GM21423 (cell line): ENCODE data around the gene POFUT1.
"Not testable (repeated sequence)": the region's sequence is repeated elsewhere in the genome, so short reads cannot be mapped to it uniquely, and the experiment has no call there.

Experiments used
- ATAC-seq: cut with Tn5 transposase; IDR thresholded peaks from one replicate; pipeline ENCODE4 v1.9.1; 2021; ENCODE audit warnings: mild to moderate bottlenecking, moderate library complexity; ENCODE audit not compliant: unreplicated experiment

Gene POFUT1

GRCh38 chr20:32207626-32208498 lies at the start of gene POFUT1, which contains the start of gene PLAGL2:
TSS of gene POFUT1 (plus strand) at chr20:32207880. CDS start at chr20:32207942, 62 bp downstream.
TSS of gene PLAGL2 (minus strand) at chr20:32207743. CDS start at chr20:32202178, 5,565 bp downstream.
- peak; percentile 90 for ATAC-seq

GRCh38 chr20:32158351-32158750 lies 49.3 kb upstream of the POFUT1 start:
- ATAC-seq = no peak

DNA sequence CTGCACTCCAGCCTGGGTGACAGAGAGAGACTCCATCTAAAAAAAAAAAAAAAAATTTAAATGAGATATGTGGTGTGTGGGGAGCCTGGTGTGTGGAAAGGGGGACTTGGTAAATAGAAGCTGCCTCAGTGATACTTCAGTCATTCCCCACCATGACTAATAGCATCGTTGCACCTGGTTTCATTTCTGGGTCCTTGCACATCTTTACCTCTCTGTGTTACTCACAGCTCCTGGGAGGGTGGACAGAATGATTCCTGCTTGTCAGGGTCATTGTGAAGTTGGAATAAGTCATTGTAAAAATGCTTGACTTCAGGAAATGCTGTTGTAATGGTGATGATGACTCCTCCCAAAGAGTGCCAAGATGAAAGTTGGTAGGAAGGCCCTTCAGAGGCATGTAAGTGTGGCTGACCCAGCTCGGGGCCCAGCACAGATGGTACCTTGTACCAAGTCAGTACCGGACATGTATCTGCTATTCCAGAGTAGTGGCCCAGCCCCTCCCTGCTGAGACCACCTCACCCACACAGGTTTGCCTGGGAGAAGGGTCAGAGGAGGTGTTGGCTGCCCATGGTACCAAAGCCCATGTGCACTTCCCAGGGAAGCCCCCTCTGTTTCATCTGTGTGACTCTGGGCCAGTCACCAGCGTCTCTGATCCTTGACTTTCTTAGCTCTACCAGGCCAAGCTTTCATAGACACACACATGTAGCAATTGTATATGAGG lies 48.6 kb upstream of the POFUT1 start:
- ATAC-seq = no peak

DNA sequence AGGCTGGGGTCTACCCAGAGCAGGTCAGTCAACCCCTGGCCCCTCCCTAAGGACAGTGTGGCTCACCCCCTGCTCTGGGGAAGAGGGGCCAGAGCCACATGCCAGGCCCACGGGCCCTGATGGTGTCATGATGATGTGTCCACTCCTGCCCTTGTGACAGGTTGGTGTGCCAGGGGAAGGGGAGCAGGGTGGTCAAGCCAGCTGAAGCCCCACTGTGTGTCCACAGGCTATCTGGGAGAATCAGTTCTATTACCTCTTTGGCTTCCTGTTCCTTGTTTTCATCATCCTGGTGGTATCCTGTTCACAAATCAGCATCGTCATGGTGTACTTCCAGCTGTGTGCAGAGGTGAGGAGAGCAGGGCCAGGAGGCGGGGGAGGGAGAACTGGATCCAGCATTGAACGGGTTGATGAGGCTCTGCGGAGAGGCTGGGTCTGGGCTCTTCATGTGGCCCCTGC lies 47.9 kb upstream of the POFUT1 start:
- ATAC-seq = no peak

- ATAC-seq = no peak
These were observed 47.3 kb upstream of the POFUT1 start for GRCh38 chr20:32160341-32160740.

GRCh38 chr20:32162351-32162750 lies 45.3 kb upstream of the POFUT1 start:
- ATAC-seq = no peak

GRCh38 chr20:32163951-32164350 lies 43.7 kb upstream of the POFUT1 start:
- ATAC-seq = no peak

DNA sequence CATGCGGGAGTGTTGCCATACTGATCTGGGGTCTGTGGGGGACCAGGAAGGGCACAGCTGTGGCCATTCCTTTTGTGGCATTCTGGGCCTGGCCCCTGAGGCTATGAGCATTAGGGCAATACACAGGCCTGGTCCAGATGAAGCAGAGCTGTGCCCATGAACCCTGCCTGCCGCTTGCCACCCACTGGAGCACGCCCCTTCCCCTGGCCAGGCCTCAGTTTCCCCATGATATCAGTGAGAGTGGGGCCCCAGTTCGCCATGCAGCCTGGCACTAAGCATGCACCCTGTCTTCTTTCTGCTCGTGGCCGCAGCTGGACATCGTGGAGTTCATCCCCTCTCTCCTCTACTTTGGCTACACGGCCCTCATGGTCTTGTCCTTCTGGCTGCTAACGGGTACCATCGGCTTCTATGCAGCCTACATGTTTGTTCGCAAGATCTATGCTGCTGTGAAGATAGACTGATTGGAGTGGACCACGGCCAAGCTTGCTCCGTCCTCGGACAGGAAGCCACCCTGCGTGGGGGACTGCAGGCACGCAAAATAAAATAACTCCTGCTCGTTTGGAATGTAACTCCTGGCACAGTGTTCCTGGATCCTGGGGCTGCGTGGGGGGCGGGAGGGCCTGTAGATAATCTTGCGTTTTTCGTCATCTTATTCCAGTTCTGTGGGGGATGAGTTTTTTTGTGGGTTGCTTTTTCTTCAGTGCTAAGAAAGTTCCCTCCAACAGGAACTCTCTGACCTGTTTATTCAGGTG lies 42.5 kb upstream of the POFUT1 start:
- no peak for ATAC-seq

DNA sequence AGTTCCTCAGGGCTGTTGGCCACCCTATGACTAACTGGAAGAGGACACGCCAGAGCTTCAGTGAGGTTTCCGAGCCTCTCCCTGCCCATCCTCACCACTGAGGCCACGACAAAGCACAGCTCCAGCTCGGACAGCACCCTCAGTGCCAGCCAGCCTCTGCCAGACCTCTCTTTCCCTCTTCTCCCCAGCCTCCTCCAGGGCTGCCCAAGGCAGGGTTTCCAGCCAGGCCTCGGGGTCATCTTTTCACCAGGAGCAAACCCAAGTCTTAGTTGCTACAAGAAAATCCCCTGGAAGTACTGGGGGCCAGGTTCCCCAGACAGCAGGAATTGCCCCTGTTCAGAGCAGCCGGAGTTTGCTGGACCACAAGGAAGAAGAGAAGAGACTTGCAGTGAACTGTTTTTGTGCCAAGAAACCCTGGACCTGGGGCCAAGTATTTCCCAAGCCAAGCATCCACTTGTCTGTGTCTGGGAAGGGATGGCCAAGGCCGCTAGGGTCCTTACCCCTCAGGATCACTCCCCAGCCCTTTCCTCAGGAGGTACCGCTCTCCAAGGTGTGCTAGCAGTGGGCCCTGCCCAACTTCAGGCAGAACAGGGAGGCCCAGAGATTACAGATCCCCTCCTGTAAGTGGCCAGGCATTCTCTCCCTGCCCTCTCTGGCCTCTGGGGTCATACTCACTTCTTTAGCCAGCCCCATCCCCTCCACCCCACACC lies 41.7 kb upstream of the POFUT1 start:
- ATAC-seq = no peak

GRCh38 chr20:32167552-32167951 lies 40.1 kb upstream of the POFUT1 start:
- ATAC-seq = no peak

DNA sequence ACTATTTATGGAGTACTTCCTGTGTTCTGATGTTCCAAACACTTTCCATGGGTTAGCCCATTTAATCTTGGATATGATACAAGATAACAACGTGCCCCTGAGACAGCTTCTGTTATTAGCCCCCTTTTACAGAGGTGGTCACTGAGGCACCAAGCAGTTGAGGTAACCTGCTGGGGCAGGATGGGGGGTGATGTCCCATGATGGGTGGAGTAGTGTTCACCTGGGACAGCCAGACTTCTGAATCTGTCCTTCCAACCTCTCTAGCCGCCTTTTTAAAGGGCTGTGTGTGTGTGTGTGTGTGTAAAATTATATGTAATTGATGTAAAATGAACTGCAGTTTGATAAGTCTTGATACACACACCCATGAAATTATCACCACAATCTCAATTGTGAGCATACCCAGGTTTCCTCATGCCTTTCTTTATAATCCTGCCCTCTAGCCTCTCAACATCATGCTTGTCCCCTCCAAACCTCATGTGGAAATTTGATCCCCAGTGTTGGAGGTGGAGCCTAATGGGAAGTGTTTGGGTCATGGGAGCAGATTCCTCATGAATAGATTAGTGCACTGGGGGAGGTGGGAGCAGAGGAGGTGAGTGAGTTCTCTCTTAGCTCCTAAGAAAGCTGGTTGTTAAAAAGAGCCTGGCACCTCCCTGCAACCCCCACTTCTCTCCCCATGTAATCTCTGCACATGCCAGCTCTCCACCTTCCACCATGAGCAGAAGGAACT lies 39.3 kb upstream of the POFUT1 start:
- no peak for ATAC-seq

GRCh38 chr20:32177696-32178095 lies 30.0 kb upstream of the POFUT1 start:
- ATAC-seq = not testable (repeated sequence)

- no peak for ATAC-seq
These were observed 28.2 kb upstream of the POFUT1 start for GRCh38 chr20:32179515-32179914.

GRCh38 chr20:32179934-32180333 lies 27.7 kb upstream of the POFUT1 start:
- no peak for ATAC-seq

DNA sequence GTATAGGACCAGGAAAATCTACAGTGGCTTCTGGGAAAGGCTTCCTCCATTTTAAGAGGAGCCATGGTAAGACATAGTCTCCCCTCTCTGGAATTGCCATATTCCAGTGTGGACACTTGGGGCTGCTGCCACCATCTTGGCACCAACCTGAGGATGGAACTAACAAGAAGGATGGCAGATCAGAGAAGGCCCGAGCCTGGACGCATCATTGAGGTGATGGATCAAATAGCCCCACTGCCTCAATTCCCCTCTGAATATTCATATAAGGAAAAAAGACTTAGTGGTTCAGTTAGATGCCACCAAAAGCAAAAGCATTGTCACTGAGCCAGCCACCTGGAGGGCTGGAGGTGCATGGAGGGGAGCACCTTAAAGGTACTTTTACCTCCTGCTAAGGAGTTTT lies 26.1 kb upstream of the POFUT1 start:
- ATAC-seq = no peak

DNA sequence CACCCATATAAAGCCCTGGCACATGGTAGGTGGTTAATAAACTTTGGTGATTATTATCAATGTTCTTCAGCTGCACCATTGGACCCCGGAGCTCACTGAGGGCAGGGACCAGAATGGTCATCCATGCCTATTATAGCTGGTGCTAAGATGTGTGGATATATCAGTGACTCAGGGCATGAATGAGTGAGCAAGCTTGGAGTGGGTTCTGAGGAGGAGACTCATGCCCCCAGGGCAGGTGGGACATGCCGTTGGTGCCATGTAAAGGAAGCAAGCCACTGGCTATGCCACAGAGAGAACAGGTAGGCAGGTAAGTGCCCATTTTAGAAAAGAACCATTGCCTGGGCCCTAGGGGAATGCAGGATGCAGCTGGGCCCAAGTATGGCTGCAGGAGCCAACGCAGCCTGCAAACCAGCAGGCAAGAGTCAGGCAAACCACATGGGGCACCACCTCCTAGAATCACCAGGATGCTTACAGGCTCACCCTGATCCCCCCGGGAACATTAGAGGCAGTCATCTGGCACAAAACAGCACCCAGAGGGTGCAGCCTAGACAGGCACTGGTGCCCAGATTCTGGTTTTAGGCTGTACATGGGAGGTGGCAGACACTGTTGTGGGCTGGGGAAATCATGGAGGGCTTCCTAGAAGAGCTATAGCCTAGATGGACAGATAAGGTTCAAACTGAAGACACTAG lies 23.6 kb upstream of the POFUT1 start:
- ATAC-seq = no peak

DNA sequence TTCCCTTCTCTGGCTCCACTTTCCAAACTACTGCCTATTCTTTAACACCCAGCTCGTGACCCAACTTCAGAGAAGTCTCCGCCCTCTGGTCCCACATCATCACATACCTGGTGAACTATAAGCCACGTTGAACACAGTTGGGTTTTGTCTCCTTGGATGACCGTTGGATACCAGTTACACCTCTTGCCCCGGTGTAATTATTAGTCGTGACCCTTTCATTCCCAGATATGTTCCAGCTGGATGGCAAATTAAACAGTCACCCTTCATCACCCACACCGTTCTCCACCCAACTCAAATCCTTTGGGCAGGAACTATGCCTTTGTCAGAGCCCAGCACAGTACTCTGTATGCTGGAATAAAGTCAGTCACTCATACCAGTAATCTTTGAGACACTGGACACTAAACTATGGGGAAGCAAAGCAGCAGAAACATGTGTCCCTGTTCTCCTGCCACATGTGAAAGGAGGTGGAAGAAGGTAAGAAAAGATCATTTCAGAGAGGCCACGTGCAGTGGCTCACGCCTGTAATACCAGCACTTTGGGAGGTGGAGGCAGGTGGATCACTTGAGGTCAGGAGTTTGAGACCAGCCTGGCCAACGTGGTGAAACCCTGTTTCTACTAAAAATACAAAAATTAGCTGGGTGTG lies 22.6 kb upstream of the POFUT1 start:
- ATAC-seq = no peak

DNA sequence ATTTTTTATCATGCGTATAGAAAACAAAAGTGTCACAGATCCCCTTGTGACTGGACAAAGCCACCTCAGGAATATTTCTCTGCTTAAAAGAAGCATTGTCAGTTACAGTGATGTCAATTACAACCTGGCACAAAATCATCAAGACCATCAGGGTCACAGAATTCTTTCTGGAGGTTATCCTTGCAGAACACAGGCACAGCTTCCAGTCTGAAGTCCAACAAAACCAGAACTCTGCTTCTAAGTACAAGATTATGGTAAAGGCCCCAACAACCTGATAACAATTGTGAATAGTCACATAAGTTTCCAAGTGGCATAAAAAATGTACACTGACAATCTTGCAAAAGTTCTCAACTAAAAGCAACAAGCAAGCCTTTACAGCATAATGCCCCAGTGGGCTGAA lies 21.2 kb upstream of the POFUT1 start:
- no peak for ATAC-seq
